GM21515 (cell line): ENCODE data around the gene UBR3.
A peak's percentile ranks its signal among the peaks of the same experiment; 100 is the strongest.
"Not testable (repeated sequence)": the region's sequence is repeated elsewhere in the genome, so short reads cannot be mapped to it uniquely, and the experiment has no call there.

ENCODE experiments used
- ATAC-seq: cut with Tn5 transposase; IDR thresholded peaks from one replicate; pipeline ENCODE4 v1.9.1; 2021; ENCODE audit not compliant: unreplicated experiment

UBR3 gene

GRCh38 chr2:169823996-169824372, 3.3 kb upstream of the UBR3 start:
- no peak for ATAC-seq

GRCh38 chr2:169824373-169825333, 2.6 kb upstream of the UBR3 start, which contains the start of gene METTL5:
METTL5 (minus strand) TSS chr2:169824905; CDS start chr2:169824597, 308 bp downstream.
- peak; percentile 69 for ATAC-seq

DNA sequence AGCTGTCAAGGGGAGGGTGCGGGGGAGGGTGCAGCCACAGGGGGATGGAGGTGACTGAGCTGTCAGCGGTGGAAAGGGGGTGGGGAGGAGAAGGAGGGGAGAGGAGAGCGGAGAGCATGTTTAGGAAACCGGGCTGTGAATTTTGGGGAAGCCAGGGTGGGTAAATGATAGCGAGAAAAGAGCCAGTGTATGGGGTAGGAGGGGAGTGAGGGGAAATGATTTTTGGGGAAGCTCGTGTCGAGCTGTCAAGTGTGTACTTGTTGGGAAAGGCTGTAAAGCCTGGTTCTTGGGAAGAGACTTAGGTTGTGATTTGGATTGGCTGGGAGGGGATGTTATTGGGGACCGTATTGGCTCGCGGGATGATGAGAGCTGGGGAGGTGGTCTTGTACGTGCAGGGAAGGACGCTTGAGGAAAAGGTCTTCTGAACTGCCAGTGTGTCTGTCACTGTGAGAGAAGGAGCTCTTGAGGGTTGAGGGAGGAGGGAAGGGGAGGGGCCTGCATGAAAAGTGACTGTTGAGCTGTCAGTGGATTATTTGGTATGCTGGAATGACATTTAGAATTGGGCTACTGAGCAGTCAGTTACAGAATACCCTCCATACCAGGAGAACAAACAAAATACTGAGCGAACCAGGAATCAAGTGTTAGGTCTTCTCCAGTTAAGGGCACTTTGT, 1.0 kb downstream of the UBR3 start:
- no peak for ATAC-seq

DNA sequence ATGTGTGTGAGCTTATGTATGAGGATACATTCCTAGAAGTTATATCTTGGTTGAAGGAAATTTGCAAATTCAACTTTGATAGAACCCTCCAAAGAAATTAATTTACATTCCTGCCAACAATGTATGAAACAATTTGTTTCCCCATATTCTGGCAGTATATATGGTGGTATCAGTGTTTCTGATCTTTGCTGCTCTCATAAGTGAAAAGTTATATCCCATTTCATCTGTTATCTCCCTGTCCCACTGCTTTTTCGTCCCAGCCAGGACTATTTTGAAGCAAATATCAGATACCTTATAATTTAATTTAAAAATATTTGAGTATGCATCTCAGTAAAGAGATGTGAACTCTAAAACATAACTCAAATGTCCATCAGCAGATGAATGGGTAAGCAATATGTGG, 7.1 kb downstream of the UBR3 start:
- no peak for ATAC-seq

DNA sequence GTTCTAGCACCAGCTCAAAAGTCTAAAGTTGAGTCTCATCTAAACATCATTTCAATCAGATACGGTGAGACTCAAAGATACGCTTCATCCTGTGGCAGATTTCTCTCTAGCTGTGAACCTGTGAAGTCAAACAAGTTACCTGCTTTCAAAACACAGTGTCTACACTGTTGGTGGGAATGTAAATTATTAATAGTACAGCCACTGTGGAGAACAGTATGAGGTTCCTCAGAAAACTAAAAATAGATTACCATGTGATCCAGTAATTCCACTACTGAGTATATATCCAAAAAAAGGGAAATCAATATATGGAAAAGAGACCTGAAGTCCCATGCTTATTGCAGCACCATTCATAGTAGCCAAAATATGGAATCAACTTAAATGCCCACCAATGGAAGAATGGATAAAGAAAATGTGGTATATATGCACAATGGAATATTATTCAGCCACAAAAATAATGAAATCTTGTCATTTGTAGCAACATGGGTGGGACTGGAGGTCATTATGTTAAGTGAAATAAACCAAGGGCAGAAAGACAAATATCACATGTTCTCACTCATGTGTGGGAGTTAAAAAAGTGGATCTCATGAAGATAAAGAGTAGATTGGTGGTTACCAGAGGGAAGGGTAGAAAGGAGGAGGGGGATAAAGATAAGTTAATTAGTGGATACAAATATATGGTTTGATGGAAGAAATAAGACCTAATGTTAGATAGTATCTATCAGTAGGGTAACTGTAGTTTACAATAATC, 11.7 kb downstream of the UBR3 start:
- no peak for ATAC-seq

DNA sequence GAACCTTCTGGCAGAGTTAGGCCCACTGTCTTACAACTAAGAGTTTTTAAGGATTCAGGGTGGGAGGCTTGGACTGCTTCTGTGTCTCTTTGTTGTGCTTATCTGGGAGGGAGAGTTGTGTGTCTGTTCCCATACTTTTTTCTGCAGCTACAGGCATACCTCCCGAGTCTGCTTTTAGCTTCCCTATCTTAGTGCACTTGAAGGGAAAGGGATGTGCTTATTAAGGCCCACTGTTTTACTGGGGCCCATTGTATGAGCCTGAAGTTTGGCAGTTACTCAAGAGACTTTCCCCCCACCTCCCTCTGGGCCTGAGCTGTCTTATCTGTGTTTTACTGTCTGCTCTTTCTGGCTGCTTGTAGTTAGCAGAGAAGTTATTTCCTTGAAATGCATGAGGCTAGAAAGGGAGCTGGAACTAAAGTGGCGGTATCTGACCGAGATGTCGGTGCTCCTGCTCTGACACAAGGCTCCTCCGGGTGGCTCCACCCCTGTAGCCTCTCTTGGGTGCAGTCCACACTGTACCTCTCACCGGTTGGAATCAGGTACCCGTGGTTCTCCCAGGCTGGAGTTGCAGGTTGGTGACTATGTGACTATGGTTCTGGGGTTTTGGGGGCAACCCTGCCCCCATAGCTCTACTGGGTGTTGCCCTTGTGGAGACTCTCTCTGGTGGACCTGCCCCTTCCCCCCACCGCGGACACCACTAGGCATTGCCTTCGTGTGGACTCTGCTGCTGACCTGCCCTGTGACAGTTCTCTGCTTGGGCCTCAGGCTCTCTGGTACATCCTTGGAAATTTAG, 12.9 kb downstream of the UBR3 start:
- no peak for ATAC-seq

DNA sequence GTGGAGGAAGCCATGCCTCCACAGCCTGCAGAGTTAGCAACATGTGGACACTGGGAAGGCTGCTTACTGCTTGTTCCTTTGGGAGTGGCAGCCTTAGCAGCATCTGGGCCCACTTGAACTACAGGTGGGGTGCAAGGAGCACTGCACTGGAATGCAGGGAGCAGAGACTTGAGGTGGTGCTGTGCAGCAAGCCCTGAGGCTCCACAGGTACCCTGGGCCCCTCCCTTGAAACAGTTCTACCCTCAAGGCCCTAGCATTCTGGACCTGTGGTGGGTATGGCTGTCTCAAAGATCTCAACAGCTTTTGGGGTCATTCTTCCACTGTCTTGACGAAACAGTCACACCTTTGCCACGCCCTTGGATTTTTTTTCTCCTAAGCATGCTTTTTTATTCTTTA, 13.5 kb downstream of the UBR3 start:
- ATAC-seq, result no peak

- ATAC-seq, result not testable (repeated sequence)
Observed at GRCh38 chr2:169841625-169842024, 14.4 kb downstream of the UBR3 start.

- ATAC-seq, result no peak
Observed at GRCh38 chr2:169845016-169845415, 17.8 kb downstream of the UBR3 start.

- not testable (repeated sequence) for ATAC-seq
Observed at GRCh38 chr2:169848959-169849693, 21.9 kb downstream of the UBR3 start.

DNA sequence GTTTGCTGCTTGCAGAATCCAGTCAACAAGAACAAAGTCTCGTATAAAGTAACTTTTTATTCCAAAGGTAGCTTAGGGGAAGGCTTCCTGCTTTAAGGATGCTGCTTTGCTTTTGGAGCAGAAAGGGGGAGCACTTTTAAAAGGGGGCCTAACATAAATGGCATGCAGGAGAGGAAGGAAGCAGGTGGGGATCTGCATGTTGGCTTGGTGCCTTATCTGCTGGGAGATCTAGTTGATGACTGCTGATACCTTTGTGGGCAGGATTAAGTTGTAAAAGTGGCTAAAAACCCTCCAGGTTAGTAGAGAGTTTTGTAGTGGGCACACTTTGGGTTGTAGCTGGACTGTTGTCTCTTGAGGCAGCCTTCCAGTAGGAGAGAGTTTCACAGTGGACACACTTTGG, 22.5 kb downstream of the UBR3 start:
- ATAC-seq, result no peak

GRCh38 chr2:169853041-169853668, 25.9 kb downstream of the UBR3 start:
- no peak for ATAC-seq

DNA sequence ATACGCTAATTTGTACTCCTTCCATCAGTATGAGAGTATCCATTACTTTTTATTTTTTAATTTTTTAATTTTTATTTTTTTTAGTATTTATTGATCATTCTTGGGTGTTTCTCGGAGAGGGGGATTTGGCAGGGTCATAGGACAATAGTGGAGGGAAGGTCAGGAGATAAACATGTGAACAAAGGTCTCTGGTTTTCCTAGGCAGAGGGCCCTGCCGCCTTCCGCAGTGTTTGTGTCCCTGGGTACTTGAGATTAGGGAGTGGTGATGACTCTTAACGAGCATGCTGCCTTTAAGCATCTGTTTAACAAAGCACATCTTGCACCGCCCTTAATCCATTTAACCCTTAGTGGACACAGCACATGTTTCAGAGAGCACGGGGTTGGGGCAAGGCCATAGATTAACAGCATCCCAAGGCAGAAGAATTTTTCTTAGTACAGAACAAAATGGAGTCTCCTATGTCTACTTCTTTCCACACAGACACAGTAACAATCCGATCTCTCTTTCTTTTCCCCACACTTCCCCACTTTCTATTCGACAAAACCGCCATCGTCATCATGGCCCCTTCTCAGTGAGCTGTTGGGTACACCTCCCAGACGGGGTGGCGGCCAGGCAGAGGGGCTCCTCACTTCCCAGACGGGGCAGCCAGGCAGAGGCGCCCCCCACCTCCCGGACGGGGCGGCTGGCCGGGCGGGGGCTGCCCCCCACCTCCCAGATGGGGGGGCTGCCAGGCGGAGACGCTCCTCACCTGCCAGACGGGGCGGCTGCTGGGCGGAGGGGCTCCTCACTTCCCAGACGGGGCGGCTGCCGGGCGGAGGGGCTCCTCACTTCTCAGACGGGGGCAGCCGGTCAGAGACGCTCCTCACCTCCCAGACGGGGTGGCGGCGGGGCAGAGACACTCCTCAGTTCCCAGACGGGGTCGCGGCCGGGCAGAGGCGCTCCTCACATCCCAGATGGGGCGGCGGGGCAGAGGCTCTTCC, 28.3 kb downstream of the UBR3 start:
- not testable (repeated sequence) for ATAC-seq

GRCh38 chr2:169859423-169859822, 32.2 kb downstream of the UBR3 start:
- no peak for ATAC-seq

- no peak for ATAC-seq
Observed at GRCh38 chr2:169860149-169860548, 32.9 kb downstream of the UBR3 start.

- ATAC-seq, result no peak
Observed at GRCh38 chr2:169862816-169863215, 35.6 kb downstream of the UBR3 start.

GRCh38 chr2:169865492-169865891, 38.2 kb downstream of the UBR3 start:
- no peak for ATAC-seq

GRCh38 chr2:169866230-169866629, 39.0 kb downstream of the UBR3 start:
- ATAC-seq, result not testable (repeated sequence)
